Placental pericyte (primary cell): ENCODE results near the gene BOD1L2. TPM values are rescaled to one million over a fixed set of nuclear protein-coding genes. Genes with fewer than 3 reads are reported as not detected.

Source experiments
- total RNA-seq: library from RNA; depleted of rRNA; stranded (reverse); fragments of >200 nt; gene quantifications from 2 replicates; pipeline ENCODE4 v1.2.3, GENCODE V29; 2012

BOD1L2 gene
- not detected in 2 replicates for total RNA-seq

DNA sequence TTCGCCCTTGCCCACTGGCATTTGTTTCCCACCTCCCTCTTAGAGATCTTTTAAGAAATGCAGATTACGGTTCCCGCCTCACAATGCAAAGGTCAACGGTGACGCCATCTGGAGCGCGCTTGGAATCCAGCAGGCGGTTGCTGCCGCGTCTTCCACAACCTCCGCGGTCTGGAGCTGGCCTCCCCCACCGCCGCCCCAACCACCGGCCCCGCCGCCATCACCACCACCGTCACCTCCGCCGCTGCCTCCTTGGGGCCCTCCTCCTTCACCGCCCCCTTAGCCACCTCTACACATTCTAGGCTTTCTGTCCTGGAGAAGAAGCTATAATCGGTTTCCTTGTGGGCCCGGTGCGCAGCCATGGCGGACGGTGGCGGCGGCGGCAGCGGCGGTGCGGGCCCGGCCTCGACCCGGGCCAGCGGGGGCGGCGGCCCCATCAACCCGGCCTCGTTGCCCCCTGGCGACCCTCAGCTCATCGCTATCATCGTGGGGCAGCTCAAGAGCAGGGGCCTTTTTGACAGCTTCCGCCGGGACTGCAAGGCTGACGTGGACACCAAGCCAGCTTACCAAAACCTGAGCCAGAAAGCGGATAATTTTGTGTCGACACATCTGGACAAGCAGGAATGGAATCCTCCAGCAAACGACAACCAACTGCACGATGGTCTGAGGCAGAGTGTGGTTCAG is at the start of gene BOD1L2:
BOD1L2 (plus strand) TSS at position 132 of the 681 bp plus-strand sequence; CDS start at position 358, 226 bp downstream.

Other genes with a start within 250 kb of the BOD1L2 start
- not detected in 2 replicates for gene ST8SIA3, start 205.5 kb downstream of the BOD1L2 start, total RNA-seq